Activated CD8-positive, alpha-beta T cell treated with anti-CD3 and anti-CD28 coated beads for 36 hours (primary cell): ENCODE data around the gene L1CAM. TPM values are rescaled to one million over a fixed set of nuclear protein-coding genes. Genes with fewer than 3 reads are reported as not detected.

Source experiments
- ATAC-seq: fragments of 200-7000 bp; cut with Tn5 transposase; one replicate; pipeline ENCODE4 v1.10.0; 2021; ENCODE audit warnings: mild to moderate bottlenecking, moderate library complexity
- CTCF ChIA-PET: fragments of 350-600 bp; sonication (Branson Sonifier 250); formaldehyde crosslinking; loops from one replicate; lab custom pipeline; 2021; ENCODE audit warnings: antibody characterized with exemption; lab: Charles Lee
- POLR2A ChIA-PET: fragments of 350-600 bp; sonication (Branson Sonifier 250); formaldehyde crosslinking; loops from one replicate; lab custom pipeline; 2021; ENCODE audit warnings: antibody characterized with exemption; lab: Charles Lee
- DNase-seq: peaks from one replicate; pipeline ENCODE4 v3.0.0-alpha.2; 2020
- H3K27ac Mint-ChIP-seq: one replicate; pipeline ENCODE4 v1.8.0; 2021; ENCODE audit warnings: mild to moderate bottlenecking, mixed read lengths
- H3K27me3 Mint-ChIP-seq: one replicate; pipeline ENCODE4 v1.8.0; 2021; ENCODE audit warnings: mixed read lengths
- H3K36me3 Mint-ChIP-seq: one replicate; pipeline ENCODE4 v1.8.0; 2021; ENCODE audit warnings: low read depth, mixed read lengths
- H3K4me1 Mint-ChIP-seq: one replicate; pipeline ENCODE4 v1.8.0; 2021; ENCODE audit warnings: low read depth, mixed read lengths
- H3K4me3 Mint-ChIP-seq: one replicate; pipeline ENCODE4 v1.8.0; 2021; ENCODE audit warnings: mild to moderate bottlenecking, moderate library complexity, mixed read lengths
- H3K9me3 Mint-ChIP-seq: one replicate; pipeline ENCODE4 v1.8.0; 2021; ENCODE audit warnings: mixed read lengths
- intact Hi-C: fragments of 100-400 bp; cut with micrococcal nuclease; formaldehyde crosslinking; loops from one replicate; pipeline ENCODE4 v1.10.0; 2022
- total RNA-seq, 2 experiments: library from RNA; stranded (reverse); gene quantifications; one replicate each; pipeline ENCODE4 v1.2.3, GENCODE V29; 2021
- TF ChIP-seq, protein P1 (sequence below): fragments of 200-600 bp; IDR thresholded peaks from one replicate; pipeline ENCODE4 v1.8.0; 2022; ENCODE audit warnings: antibody characterized with exemption, mild to moderate bottlenecking

Gene L1CAM
- total RNA-seq, 2 experiments from 2014 or later = 2.1 to 2.2 TPM

GRCh38 chrX:153927922-153928760, 42.2 kb upstream of the L1CAM start:
- peak; percentile 72 for ATAC-seq
- Mint-ChIP-seq H3K27me3 (no peaks in the 10 kb centered on the region), H3K4me1 (peaks cover 22% of the 10 kb centered on the region), H3K9me3 (no peaks in the 10 kb centered on the region), H3K36me3 (peaks cover 36% of the 10 kb centered on the region), H3K27ac (peak overlapping the region; percentile 99), H3K4me3 (peak overlapping the region; percentile 88)
- CTCF ChIA-PET = interaction anchor here (0.9 to 11.9 kb wide), 6 partner anchors 10 to 199 kb away, joined by 3 to 136 read pairs (median 4); partner anchors contain the start of genes HCFC1, PLXNB3 and RENBP
- intact Hi-C loops = loop anchor here (10.0 kb wide), 1 partner anchor 163 kb away; the partner anchor contains the start of gene PLXNB3
- POLR2A ChIA-PET = interaction anchor here (1.3 to 9.8 kb wide), 4 partner anchors 10 to 41 kb away, joined by 4 to 130 read pairs (median 66); partner anchors contain the start of genes HCFC1, RENBP and TMEM187
- TF ChIP-seq, protein P1, sequence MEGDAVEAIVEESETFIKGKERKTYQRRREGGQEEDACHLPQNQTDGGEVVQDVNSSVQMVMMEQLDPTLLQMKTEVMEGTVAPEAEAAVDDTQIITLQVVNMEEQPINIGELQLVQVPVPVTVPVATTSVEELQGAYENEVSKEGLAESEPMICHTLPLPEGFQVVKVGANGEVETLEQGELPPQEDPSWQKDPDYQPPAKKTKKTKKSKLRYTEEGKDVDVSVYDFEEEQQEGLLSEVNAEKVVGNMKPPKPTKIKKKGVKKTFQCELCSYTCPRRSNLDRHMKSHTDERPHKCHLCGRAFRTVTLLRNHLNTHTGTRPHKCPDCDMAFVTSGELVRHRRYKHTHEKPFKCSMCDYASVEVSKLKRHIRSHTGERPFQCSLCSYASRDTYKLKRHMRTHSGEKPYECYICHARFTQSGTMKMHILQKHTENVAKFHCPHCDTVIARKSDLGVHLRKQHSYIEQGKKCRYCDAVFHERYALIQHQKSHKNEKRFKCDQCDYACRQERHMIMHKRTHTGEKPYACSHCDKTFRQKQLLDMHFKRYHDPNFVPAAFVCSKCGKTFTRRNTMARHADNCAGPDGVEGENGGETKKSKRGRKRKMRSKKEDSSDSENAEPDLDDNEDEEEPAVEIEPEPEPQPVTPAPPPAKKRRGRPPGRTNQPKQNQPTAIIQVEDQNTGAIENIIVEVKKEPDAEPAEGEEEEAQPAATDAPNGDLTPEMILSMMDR = no peak
- DNase-seq = peak; percentile 95

GRCh38 chrX:153927672-153927921, 41.6 kb upstream of the L1CAM start:
- POLR2A ChIA-PET = interaction anchor here (3.7 to 9.8 kb wide), 3 partner anchors 11 to 41 kb away, joined by 28 to 130 read pairs (median 105); partner anchors contain the start of genes HCFC1, RENBP and TMEM187
- H3K4me1 Mint-ChIP-seq = peaks cover 27% of the 10 kb centered on the region
- no peak for ATAC-seq

DNA sequence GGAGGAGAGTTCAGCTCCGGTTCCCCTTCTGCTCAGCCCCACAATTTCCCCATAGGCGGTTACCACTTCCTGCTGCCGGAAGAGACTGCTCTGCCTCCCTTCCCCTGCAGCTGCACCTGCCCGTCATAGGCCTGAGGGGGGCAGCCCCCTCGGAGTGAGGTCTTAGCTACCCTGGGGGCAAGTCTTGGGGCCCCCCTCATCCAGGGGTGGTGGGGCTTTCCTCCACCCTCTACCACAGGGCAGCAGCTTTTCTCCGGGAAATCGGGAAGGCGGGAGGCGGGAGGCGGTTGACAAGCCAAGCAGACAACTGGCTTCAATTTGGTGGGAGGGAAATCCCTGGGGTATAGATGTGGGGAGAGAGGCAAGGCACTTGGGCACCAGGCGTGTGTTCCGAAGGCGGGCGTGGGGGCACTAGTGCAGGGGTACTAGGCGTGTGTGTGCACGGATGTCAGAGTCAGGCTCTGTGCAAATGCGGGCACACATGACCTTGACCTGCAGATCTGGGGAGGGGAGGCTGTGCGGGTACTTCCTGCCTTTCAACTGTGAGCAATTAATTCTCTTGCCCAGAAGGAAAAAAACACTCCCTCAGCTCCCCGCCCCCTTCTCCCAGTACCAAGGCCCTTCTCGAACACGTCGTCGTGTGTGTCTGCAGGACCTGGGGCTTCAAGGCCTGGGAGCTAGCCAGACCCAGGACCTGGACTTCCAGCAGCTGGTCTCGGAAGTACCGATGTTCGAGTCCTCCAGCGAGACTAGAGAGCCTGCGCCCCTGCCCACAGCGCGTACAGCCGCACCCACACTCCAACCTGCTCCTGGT, 41.1 kb upstream of the L1CAM start:
- DNase-seq (peak; percentile 84), ATAC-seq (peak; percentile 47)
- Mint-ChIP-seq H3K36me3 (peaks cover 46% of the 10 kb centered on the region), H3K4me3 (peak overlapping the region; percentile 88), H3K27ac (peak overlapping the region; percentile 99), H3K27me3 (no peaks in the 10 kb centered on the region), H3K4me1 (peaks cover 32% of the 10 kb centered on the region), H3K9me3 (no peaks in the 10 kb centered on the region)
- ChIA-PET CTCF (interaction anchor here (0.7 to 11.9 kb wide), 7 partner anchors 13 to 198 kb away, joined by 3 to 136 read pairs (median 4); partner anchors contain the start of genes HCFC1 and RENBP), POLR2A (interaction anchor here (0.6 to 9.8 kb wide), 10 partner anchors 9 to 164 kb away, joined by 3 to 130 read pairs (median 4); partner anchors contain the start of genes HCFC1, RENBP and TMEM187)
- TF ChIP-seq, protein P1 = no peak
- intact Hi-C loops = loop anchor here (10.0 kb wide), 1 partner anchor 162 kb away; the partner anchor contains the start of gene PLXNB3

More at GRCh38 chrX:153927672-153927921, 41.6 kb upstream of the L1CAM start:
- DNase-seq = no peak
- Mint-ChIP-seq H3K9me3 (no peaks in the 10 kb centered on the region), H3K4me3 (peak overlapping the region; percentile 88), H3K27ac (peak overlapping the region; percentile 99), H3K36me3 (peaks cover 42% of the 10 kb centered on the region), H3K27me3 (no peaks in the 10 kb centered on the region)
- intact Hi-C loops = loop anchor here (10.0 kb wide), 1 partner anchor 163 kb away; the partner anchor contains the start of gene PLXNB3
- TF ChIP-seq, protein P1 = no peak
- CTCF ChIA-PET = interaction anchor here (1.3 to 11.9 kb wide), 5 partner anchors 13 to 199 kb away, joined by 4 to 136 read pairs (median 4); partner anchors contain the start of genes HCFC1 and RENBP

DNA sequence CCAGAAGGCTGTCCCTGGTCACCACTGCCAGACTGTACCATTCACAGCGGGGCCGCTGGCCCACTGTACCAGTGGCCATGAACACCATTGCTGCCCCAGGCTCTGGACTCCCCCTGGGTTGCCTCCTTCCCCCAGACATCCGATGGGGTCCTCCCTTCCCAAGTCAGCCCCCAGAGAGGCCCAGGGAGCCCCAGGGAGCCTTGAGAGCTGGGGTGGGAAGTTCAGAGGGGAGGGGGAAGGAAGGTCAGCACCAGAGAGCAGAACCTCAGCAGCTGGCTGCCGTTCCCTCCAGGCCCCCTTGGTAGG, 40.5 kb upstream of the L1CAM start:
- Mint-ChIP-seq H3K27me3 (no peaks in the 10 kb centered on the region), H3K36me3 (peaks cover 42% of the 10 kb centered on the region), H3K27ac (peak overlapping the region; percentile 99), H3K4me3 (peak overlapping the region; percentile 88), H3K4me1 (peaks cover 31% of the 10 kb centered on the region), H3K9me3 (no peaks in the 10 kb centered on the region)
- ATAC-seq (peak; percentile 9), DNase-seq (no peak)
- intact Hi-C loops = loop anchor here (10.0 kb wide), 1 partner anchor 162 kb away; the partner anchor contains the start of gene PLXNB3
- TF ChIP-seq, protein P1 = no peak
- ChIA-PET CTCF (interaction anchor here (0.7 to 11.9 kb wide), 6 partner anchors 12 to 45 kb away, joined by 3 to 136 read pairs (median 8); partner anchors contain the start of genes HCFC1 and RENBP), POLR2A (interaction anchor here (0.6 to 9.8 kb wide), 13 partner anchors 9 to 169 kb away, joined by 3 to 130 read pairs (median 4); partner anchors contain the start of genes HCFC1, IRAK1, PLXNB3 and RENBP)
